Hepatocyte (in vitro differentiated cells): ENCODE data around the gene LIMS1.

Experiments
- CTCF ChIP-seq: fragments of 200-600 bp; sonication (generic); IDR thresholded peaks from 2 replicates; pipeline ENCODE4 v1.5.1; 2016; ENCODE audit warnings: antibody characterized with exemption, mild to moderate bottlenecking; ENCODE audit not compliant: poor library complexity
- EZH2 ChIP-seq: fragments of 200-600 bp; sonication (generic); IDR thresholded peaks from 2 replicates; pipeline ENCODE4 v1.6.1; 2016; ENCODE audit warnings: antibody characterized with exemption, mild to moderate bottlenecking, borderline replicate concordance

- TF ChIP-seq EZH2: no peak
- TF ChIP-seq CTCF: no peak
Observed at GRCh38 chr2:108535357-108535631, 1.0 kb downstream of the LIMS1 start.
